D341Med (cell line): ENCODE results near the gene C12orf42.

Source experiments
- DNase-seq: peaks from one replicate; pipeline ENCODE4 v3.0.0; 2012; ENCODE audit warnings: low spot score

The C12orf42 gene

DNA sequence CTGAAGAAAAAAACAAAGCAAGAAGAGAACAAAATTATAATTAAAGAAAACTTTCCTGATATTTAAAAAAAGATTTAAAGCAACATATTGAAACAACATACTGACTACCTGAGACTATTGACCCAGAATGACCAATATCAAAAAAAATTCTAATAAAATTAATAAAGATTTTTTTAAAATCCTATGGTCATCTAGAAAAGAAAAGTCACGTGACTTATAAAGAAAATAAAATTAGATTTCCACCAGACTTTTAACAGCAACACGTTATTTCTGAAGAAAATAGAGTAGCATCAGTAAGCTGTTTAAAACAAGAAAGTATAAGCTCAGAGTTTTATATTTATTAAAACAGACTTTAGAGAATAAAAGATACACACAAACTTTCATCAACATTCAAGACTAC lies 238.0 kb downstream of the C12orf42 start:
- DNase-seq = no peak
